Panc1 (cell line): ENCODE measurements around the gene CNDP1. TPM values are rescaled to one million over a fixed set of nuclear protein-coding genes. Genes with fewer than 3 reads are reported as not detected.

Experiments used
- ATAC-seq: fragments of 200-7000 bp; cut with Tn5 transposase; 2 replicates; pipeline ENCODE4 v1.9.1; 2020; ENCODE audit warnings: mild to moderate bottlenecking, moderate library complexity
- BruUV-seq: library from RNA; stranded (reverse); fragments of 400-500 nt; replicated peaks from 2 replicates; lab custom pipeline; 2021; lab: Mats Ljungman, UMichigan
- CTCF ChIA-PET: fragments of 300-600 bp; sonication (Branson Sonifier 250); formaldehyde crosslinking; loops from one replicate; lab custom pipeline; 2022; ENCODE audit warnings: antibody characterized with exemption; lab: Charles Lee
- POLR2A ChIA-PET: fragments of 300-600 bp; sonication (Branson Sonifier 250); formaldehyde crosslinking; loops from one replicate; lab custom pipeline; 2022; ENCODE audit warnings: antibody characterized with exemption; lab: Charles Lee
- DNase-seq: peaks from one replicate; pipeline ENCODE4 v3.0.0-alpha.2; 2010; ENCODE audit warnings: low read depth, low spot score
- H3K27ac ChIP-seq: 2 replicates; pipeline ENCODE4 v1.5.1; 2011; ENCODE audit warnings: mild to moderate bottlenecking, low read length, inconsistent platforms
- H3K27me3 ChIP-seq: fragments of 200-500 bp; sonication (Bioruptor generic); 2 replicates; pipeline ENCODE4 v1.6.0; 2014; ENCODE audit warnings: low read length, inconsistent platforms; ENCODE audit not compliant: control insufficient read depth, insufficient read depth
- H3K36me3 ChIP-seq: fragments of 200-500 bp; sonication (Bioruptor generic); 2 replicates; pipeline ENCODE4 v1.5.1; 2014; ENCODE audit warnings: inconsistent platforms, mild to moderate bottlenecking, low read length, moderate library complexity; ENCODE audit not compliant: control insufficient read depth, insufficient read depth
- H3K4me1 ChIP-seq: 2 replicates; pipeline ENCODE4 v1.5.1; 2011; ENCODE audit warnings: inconsistent platforms, mild to moderate bottlenecking, low read length, moderate library complexity; ENCODE audit not compliant: control insufficient read depth, insufficient read depth
- H3K4me3 ChIP-seq, 2 experiments: 2 replicates each; pipeline ENCODE4 v1.5.1; 2011 to 2012; ENCODE audit warnings: low read depth in 2 of 2, low read length in 2 of 2, mild to moderate bottlenecking in 2 of 2, inconsistent platforms in 1 of 2, moderate library complexity in 1 of 2
- H3K9me3 ChIP-seq: fragments of 200-500 bp; sonication (Bioruptor generic); 2 replicates; pipeline ENCODE4 v1.5.1; 2014; ENCODE audit warnings: low read depth, mild to moderate bottlenecking, inconsistent platforms, low read length, moderate library complexity; ENCODE audit not compliant: control insufficient read depth, insufficient read depth
- CTCF ChIP-seq: fragments of 450-650 bp; IDR thresholded peaks from 2 replicates; pipeline ENCODE4 v1.5.1; 2017; ENCODE audit warnings: mild to moderate bottlenecking
- POLR2AphosphoS5 ChIP-seq: IDR thresholded peaks from 2 replicates; pipeline ENCODE4 v1.6.1; 2012; ENCODE audit warnings: mild to moderate bottlenecking, low read depth, low read length, moderate library complexity
- REST ChIP-seq, 2 experiments: IDR thresholded peaks; 2 replicates each; pipeline ENCODE4 v1.6.1; 2011 to 2012; ENCODE audit warnings: low read depth in 2 of 2, control low read depth in 1 of 2, low read length in 1 of 2, mild to moderate bottlenecking in 1 of 2, moderate library complexity in 1 of 2; ENCODE audit not compliant: insufficient read depth in 1 of 2
- SIN3A ChIP-seq: IDR thresholded peaks from 2 replicates; pipeline ENCODE4 v1.6.1; 2012; ENCODE audit warnings: low read depth, mild to moderate bottlenecking, low read length, moderate library complexity, borderline replicate concordance; ENCODE audit not compliant: insufficient read depth
- TCF7L2 ChIP-seq: IDR thresholded peaks from 2 replicates; pipeline ENCODE4 v1.6.1; 2011; ENCODE audit warnings: mild to moderate bottlenecking, low read depth, low read length, inconsistent platforms
- in situ Hi-C: cut with HindIII; loops from 2 replicates; pipeline ENCODE4 v1.10.0; 2016; ENCODE audit warnings: low sequenced_read_pairs, low pct_unique_long_range_greater_than_20kb
- intact Hi-C: fragments of 100-400 bp; cut with micrococcal nuclease; formaldehyde crosslinking; loops from one replicate; pipeline ENCODE4 v1.10.0; 2022; ENCODE audit not compliant: unreplicated experiment
- total RNA-seq: library from RNA; stranded (reverse); gene quantifications from one replicate; pipeline ENCODE4 v1.2.1, GENCODE V29; 2021; ENCODE audit not compliant: unreplicated experiment

CNDP1 gene
- total RNA-seq, 1 experiment from 2014 or later: not detected

DNA sequence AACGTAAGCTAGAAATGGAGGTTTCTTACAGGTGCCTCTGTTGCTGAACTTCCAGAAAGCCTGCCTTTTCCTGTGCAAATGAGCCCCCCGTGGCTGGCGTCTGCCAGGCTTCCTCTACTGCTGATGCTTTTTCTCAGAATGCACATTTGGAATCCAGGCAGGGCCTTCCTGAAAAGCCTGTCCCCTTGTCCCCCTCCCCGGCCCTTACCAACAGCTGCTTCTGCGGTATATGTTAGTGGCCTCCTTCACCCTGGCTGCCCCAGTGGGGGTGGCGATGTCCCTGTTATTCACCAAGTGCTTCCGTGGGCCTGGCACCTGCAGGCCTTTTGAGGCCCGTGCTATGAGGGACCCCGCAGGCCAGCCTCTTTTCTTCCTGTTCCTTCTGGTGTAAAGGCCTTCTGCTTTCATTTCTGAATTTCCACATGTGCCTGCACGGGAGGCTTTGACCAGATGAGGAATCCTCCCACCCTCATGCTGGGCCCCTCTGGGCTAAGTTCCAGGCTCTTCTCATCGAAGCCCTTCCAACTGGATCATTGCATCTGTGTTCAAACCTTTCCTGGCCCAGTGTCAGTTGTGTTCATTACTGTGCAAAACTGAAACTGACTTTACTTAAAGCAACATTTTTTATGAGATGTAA lies 27.7 kb upstream of the CNDP1 start:
- ChIA-PET CTCF (no interaction called here), POLR2A (no interaction called here)
- H3K27me3 ChIP-seq: no peaks in the 10 kb centered on the region
- intact Hi-C loops (no loop called here), in situ Hi-C loops (no loop called here)
- no peak for ATAC-seq
- H3K4me1 ChIP-seq: no peaks in the 10 kb centered on the region
- H3K9me3 ChIP-seq: no peaks in the 10 kb centered on the region
- BruUV-seq: no TSS peak
- no peak for DNase-seq
- H3K36me3 ChIP-seq: peaks cover 30% of the 10 kb centered on the region
- no peak overlapping the region for H3K27ac ChIP-seq
- H3K4me3 ChIP-seq: no peak overlapping the region
- TF ChIP-seq SIN3A (no peak), TCF7L2 (no peak), POLR2AphosphoS5 (no peak), CTCF (no peak), REST (IDR thresholded peaks at IDR 0.05; ENCODE audit: insufficient read depth in 1 of 2, low read depth in 2 of 2, low read length in 1 of 2) (no peak)

DNA sequence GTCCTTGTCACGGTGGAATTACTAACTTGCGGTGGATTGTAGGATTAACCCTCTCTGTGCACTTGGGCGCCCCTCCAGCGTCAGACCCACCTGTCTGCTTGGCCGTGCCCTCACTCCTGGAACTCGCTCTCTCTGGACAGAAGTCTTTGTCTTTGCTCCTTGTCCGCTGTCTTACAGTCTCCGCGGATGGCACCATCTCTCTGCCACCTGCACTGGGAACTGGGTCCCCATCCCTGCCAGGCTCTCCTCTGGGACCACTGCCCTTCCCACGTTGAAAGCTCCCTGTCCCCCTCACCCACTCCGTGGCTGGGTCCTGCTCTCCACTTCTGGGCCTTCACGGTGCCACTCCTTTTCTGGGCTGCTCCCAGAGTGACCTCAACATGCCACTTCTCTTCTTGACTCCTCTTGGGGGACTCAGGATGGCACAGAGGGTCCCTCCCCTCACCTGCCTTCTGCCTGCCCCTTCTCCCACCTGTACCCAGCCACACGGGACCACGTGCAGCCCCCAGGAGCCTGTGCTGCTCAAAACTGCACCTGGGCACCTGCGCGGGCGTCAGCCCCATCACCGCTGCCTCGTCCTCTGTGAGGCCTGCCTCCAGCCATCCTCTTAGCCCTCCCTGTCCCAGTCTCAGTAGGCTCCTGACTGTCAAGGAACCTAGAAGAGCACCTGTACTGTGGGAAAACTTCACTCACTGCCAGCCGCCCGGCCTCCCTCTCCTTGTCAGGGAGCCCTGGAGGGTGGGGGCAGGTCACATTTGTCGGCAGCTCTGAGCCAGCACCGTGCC lies 27.0 kb upstream of the CNDP1 start:
- in situ Hi-C loops (no loop called here), intact Hi-C loops (no loop called here)
- no peak for TF ChIP-seq CTCF
- no peak for TF ChIP-seq REST (IDR thresholded peaks at IDR 0.05; ENCODE audit: insufficient read depth in 1 of 2, low read depth in 2 of 2, low read length in 1 of 2)
- no peak for TF ChIP-seq TCF7L2
- no peak for TF ChIP-seq SIN3A
- TF ChIP-seq POLR2AphosphoS5: no peak
- no peak for ATAC-seq
- Histone ChIP-seq H3K4me1 (0 out of 2 replicates have a peak, but pooled peaks cover 4% of the 10 kb centered on the region), H3K27ac (no peak overlapping the region), H3K9me3 (no peaks in the 10 kb centered on the region), H3K27me3 (no peaks in the 10 kb centered on the region), H3K4me3 (no peak overlapping the region), H3K36me3 (peaks cover 28% of the 10 kb centered on the region)
- no TSS peak for BruUV-seq
- no peak for DNase-seq
- CTCF ChIA-PET: no interaction called here
- POLR2A ChIA-PET: no interaction called here
